Measurements from ENCODE around the gene WDR74. TPM values are rescaled to one million over a fixed set of nuclear protein-coding genes. Genes with fewer than 3 reads are reported as not detected.

Gene WDR74
- total and polyA plus RNA-seq, 9 of the 15 experiments (the other 6 are each of a cell fraction or from before 2014, with no cell fraction given) = 32.7 to 210 (median 114) TPM

DNA sequence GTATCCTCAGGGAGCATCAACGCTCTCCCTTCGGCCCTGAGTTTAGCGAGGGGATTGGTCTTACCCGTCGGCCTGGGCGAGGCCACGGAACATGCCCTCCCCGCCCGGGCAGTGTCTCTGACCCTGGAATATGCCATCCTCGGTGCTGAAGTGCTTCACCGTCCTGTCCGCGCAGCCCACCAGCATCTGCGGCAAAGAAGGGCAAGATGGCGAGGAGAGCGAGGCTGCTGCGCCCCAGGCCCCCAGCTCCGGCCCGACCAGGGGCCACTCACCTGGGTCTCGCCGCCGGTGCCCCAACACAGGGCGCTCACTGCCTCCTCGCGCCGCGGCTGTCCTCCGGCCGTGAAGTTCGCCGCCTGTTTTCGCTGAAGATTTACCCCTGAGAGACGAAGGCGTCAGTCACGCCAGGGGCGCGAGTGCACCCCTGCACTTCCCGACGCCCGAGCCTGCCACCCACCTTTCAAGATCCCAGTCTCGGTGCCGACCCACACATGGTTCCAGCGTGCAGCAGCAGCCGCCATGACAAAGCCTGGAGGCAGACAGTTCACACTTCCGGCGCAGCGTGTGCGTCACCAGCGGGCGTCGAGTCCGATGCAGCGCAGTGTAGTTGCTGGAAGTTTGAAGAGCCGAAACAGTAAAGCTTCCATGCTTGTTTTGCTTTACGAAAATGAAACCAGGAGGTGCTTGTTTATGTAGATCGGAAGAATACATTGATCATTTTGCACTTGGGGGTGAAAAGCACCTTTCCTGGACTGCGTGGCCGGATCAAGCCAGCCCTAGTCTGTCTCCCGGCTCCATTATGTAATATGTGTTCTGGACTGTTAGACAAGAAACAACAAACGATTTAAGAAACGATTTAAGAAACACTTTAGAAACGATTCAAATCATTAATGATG lies at the start of gene WDR74 (continued):
- TF ChIP-seq, protein P1, sequence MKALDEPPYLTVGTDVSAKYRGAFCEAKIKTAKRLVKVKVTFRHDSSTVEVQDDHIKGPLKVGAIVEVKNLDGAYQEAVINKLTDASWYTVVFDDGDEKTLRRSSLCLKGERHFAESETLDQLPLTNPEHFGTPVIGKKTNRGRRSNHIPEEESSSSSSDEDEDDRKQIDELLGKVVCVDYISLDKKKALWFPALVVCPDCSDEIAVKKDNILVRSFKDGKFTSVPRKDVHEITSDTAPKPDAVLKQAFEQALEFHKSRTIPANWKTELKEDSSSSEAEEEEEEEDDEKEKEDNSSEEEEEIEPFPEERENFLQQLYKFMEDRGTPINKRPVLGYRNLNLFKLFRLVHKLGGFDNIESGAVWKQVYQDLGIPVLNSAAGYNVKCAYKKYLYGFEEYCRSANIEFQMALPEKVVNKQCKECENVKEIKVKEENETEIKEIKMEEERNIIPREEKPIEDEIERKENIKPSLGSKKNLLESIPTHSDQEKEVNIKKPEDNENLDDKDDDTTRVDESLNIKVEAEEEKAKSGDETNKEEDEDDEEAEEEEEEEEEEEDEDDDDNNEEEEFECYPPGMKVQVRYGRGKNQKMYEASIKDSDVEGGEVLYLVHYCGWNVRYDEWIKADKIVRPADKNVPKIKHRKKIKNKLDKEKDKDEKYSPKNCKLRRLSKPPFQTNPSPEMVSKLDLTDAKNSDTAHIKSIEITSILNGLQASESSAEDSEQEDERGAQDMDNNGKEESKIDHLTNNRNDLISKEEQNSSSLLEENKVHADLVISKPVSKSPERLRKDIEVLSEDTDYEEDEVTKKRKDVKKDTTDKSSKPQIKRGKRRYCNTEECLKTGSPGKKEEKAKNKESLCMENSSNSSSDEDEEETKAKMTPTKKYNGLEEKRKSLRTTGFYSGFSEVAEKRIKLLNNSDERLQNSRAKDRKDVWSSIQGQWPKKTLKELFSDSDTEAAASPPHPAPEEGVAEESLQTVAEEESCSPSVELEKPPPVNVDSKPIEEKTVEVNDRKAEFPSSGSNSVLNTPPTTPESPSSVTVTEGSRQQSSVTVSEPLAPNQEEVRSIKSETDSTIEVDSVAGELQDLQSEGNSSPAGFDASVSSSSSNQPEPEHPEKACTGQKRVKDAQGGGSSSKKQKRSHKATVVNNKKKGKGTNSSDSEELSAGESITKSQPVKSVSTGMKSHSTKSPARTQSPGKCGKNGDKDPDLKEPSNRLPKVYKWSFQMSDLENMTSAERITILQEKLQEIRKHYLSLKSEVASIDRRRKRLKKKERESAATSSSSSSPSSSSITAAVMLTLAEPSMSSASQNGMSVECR (CRISPR knock-in tag; IDR thresholded peaks at IDR 0.05) = peak; percentile 100
- TF ChIP-seq CBX2 (IDR thresholded peaks at IDR 0.05; ENCODE audit: insufficient read depth, low read length, poor library complexity, severe bottlenecking) (no peak), CHD1 (IDR thresholded peaks at IDR 0.05; ENCODE audit: low read length) (peak; percentile 61), RBFOX2 (IDR thresholded peaks at IDR 0.05; ENCODE audit: low read depth, low read length) (peak; percentile 93), POLR2A (conservative IDR thresholded peaks at IDR 0.05) (peak; percentile 93), ZKSCAN3 (CRISPR knock-in tag; IDR thresholded peaks at IDR 0.05) (no peak), ETV5 (CRISPR knock-in tag; IDR thresholded peaks at IDR 0.05; ENCODE audit: low read depth) (0 out of 2 replicates have a peak, but pooled peaks have one; percentile 55), MYC (IDR thresholded peaks at IDR 0.05; ENCODE audit: low read depth, low read length) (peak; percentile 99), MYC (CRISPR knock-in tag; IDR thresholded peaks at IDR 0.05; ENCODE audit: borderline replicate concordance, low read depth) (peak; percentile 94), STAT5A (IDR thresholded peaks at IDR 0.05; ENCODE audit: borderline replicate concordance, low read length) (no peak), NEUROD1 (IDR thresholded peaks at IDR 0.05; ENCODE audit: borderline replicate concordance, low read depth, low read length, partially characterized antibody) (peak; percentile 54), POLR2G (IDR thresholded peaks at IDR 0.05; ENCODE audit: low read depth, low read length) (peak; percentile 93), ZNF165 (CRISPR knock-in tag; IDR thresholded peaks at IDR 0.05; ENCODE audit: borderline replicate concordance) (0 out of 2 replicates have a peak, but pooled peaks have one; percentile 70), FOXM1 (IDR thresholded peaks at IDR 0.05; ENCODE audit: low read depth) (no peak), FOXM1 (CRISPR knock-in tag; IDR thresholded peaks at IDR 0.05; ENCODE audit: low read depth) (peak; percentile 83; the same call in 1 of the 2 replicates)
- TF ChIP-seq, protein P2, sequence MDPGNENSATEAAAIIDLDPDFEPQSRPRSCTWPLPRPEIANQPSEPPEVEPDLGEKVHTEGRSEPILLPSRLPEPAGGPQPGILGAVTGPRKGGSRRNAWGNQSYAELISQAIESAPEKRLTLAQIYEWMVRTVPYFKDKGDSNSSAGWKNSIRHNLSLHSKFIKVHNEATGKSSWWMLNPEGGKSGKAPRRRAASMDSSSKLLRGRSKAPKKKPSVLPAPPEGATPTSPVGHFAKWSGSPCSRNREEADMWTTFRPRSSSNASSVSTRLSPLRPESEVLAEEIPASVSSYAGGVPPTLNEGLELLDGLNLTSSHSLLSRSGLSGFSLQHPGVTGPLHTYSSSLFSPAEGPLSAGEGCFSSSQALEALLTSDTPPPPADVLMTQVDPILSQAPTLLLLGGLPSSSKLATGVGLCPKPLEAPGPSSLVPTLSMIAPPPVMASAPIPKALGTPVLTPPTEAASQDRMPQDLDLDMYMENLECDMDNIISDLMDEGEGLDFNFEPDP (CRISPR knock-in tag; IDR thresholded peaks at IDR 0.05) = peak; percentile 59; the same call in 1 of the 2 replicates
- TF ChIP-seq, protein P3, sequence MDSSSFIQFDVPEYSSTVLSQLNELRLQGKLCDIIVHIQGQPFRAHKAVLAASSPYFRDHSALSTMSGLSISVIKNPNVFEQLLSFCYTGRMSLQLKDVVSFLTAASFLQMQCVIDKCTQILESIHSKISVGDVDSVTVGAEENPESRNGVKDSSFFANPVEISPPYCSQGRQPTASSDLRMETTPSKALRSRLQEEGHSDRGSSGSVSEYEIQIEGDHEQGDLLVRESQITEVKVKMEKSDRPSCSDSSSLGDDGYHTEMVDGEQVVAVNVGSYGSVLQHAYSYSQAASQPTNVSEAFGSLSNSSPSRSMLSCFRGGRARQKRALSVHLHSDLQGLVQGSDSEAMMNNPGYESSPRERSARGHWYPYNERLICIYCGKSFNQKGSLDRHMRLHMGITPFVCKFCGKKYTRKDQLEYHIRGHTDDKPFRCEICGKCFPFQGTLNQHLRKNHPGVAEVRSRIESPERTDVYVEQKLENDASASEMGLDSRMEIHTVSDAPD (CRISPR knock-in tag; IDR thresholded peaks at IDR 0.05) = no peak
- TF ChIP-seq, protein P4, sequence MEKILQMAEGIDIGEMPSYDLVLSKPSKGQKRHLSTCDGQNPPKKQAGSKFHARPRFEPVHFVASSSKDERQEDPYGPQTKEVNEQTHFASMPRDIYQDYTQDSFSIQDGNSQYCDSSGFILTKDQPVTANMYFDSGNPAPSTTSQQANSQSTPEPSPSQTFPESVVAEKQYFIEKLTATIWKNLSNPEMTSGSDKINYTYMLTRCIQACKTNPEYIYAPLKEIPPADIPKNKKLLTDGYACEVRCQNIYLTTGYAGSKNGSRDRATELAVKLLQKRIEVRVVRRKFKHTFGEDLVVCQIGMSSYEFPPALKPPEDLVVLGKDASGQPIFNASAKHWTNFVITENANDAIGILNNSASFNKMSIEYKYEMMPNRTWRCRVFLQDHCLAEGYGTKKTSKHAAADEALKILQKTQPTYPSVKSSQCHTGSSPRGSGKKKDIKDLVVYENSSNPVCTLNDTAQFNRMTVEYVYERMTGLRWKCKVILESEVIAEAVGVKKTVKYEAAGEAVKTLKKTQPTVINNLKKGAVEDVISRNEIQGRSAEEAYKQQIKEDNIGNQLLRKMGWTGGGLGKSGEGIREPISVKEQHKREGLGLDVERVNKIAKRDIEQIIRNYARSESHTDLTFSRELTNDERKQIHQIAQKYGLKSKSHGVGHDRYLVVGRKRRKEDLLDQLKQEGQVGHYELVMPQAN (IDR thresholded peaks at IDR 0.05; ENCODE audit: borderline replicate concordance) = peak; percentile 100

Measured in K562 (cell line).